ENCODE results near the gene TERC.
"Not testable (repeated sequence)": the region's sequence is repeated elsewhere in the genome, so short reads cannot be mapped to it uniquely, and the experiment has no call there.

TERC gene

GRCh38 chr3:169746924-169747323 is 17.9 kb downstream of the TERC start:
- no peak overlapping the region for H3K4me3 ChIP-seq (replicated peaks; ENCODE audit: insufficient read depth, low read length)
- peaks cover 2% of the 10 kb centered on the region for H3K27me3 ChIP-seq (ENCODE audit: insufficient read depth, poor library complexity, severe bottlenecking)
- TF ChIP-seq POLR2AphosphoS5 (IDR thresholded peaks at IDR 0.05; ENCODE audit: low read depth), result no peak
- TF ChIP-seq SPI1 (IDR thresholded peaks at IDR 0.05; ENCODE audit: borderline replicate concordance, low read depth), result peak; percentile 76; the same call in 1 of the 2 replicates
- H3K27ac ChIP-seq (replicated peaks), result no peak overlapping the region
- peak in 1 of 2 experiments; percentile 43 for DNase-seq (ENCODE audit: low read depth in 1 of 2, low spot score in 1 of 2)

- H3K27ac ChIP-seq (replicated peaks), result no peak overlapping the region
- peaks cover 2% of the 10 kb centered on the region for H3K27me3 ChIP-seq (ENCODE audit: insufficient read depth, poor library complexity, severe bottlenecking)
- no peak for DNase-seq (ENCODE audit: low read depth in 1 of 2, low spot score in 1 of 2)
- no peak overlapping the region for H3K4me3 ChIP-seq (replicated peaks; ENCODE audit: insufficient read depth, low read length)
- TF ChIP-seq POLR2AphosphoS5 (IDR thresholded peaks at IDR 0.05; ENCODE audit: low read depth) (no peak), SPI1 (IDR thresholded peaks at IDR 0.05; ENCODE audit: borderline replicate concordance, low read depth) (no peak), GABPA (IDR thresholded peaks at IDR 0.05; ENCODE audit: low read depth) (no peak), CTCF (IDR thresholded peaks at IDR 0.05; ENCODE audit: insufficient read depth, low read length) (no peak), REST (IDR thresholded peaks at IDR 0.05; ENCODE audit: insufficient replicate concordance, low read depth) (no peak)
These were observed 20.4 kb downstream of the TERC start for GRCh38 chr3:169744366-169745054.

DNA sequence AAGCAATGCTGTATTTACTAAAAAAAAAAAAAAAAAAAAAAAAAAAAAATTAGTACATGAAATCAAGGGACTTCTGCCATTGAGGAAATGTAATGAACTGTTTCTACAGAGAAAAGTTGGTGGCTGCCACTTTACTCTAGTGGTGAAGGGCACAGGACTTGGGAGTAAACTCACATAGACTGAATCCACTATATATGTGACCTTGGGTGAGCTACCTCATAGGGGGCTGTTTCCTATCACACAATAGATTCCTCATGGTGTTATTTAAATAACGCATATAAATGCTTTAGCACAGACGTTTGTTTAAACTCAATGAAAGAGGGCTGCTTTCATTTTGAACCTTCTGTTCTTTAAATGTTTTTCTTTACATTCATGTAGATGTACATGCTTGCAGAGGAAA is 25.8 kb downstream of the TERC start:
- no peak overlapping the region for H3K4me3 ChIP-seq (replicated peaks; ENCODE audit: insufficient read depth, low read length)
- H3K27ac ChIP-seq (replicated peaks), result no peak overlapping the region
- H3K27me3 ChIP-seq (ENCODE audit: insufficient read depth, poor library complexity, severe bottlenecking), result no peaks in the 10 kb centered on the region
- TF ChIP-seq SPI1 (IDR thresholded peaks at IDR 0.05; ENCODE audit: borderline replicate concordance, low read depth), result no peak
- no peak for TF ChIP-seq CTCF (IDR thresholded peaks at IDR 0.05; ENCODE audit: insufficient read depth, low read length)
- no peak for TF ChIP-seq POLR2AphosphoS5 (IDR thresholded peaks at IDR 0.05; ENCODE audit: low read depth)
- no peak for TF ChIP-seq REST (IDR thresholded peaks at IDR 0.05; ENCODE audit: insufficient replicate concordance, low read depth)
- TF ChIP-seq GABPA (IDR thresholded peaks at IDR 0.05; ENCODE audit: low read depth), result no peak
- no peak for DNase-seq (ENCODE audit: low read depth in 1 of 2, low spot score in 1 of 2)

- DNase-seq (ENCODE audit: low read depth in 1 of 2, low spot score in 1 of 2); H3K4me3 ChIP-seq (replicated peaks; ENCODE audit: insufficient read depth, low read length); H3K27ac ChIP-seq (replicated peaks): not testable (repeated sequence)
- H3K27me3 ChIP-seq (ENCODE audit: insufficient read depth, poor library complexity, severe bottlenecking), result peaks cover 12% of the 10 kb centered on the region
These were observed 33.0 kb downstream of the TERC start for GRCh38 chr3:169731857-169732256.

GRCh38 chr3:169722724-169723123 is 42.1 kb downstream of the TERC start:
- no peak overlapping the region for H3K4me3 ChIP-seq (replicated peaks; ENCODE audit: insufficient read depth, low read length)
- no peak for DNase-seq (ENCODE audit: low read depth in 1 of 2, low spot score in 1 of 2)
- peaks cover 17% of the 10 kb centered on the region for H3K27me3 ChIP-seq (ENCODE audit: insufficient read depth, poor library complexity, severe bottlenecking)
- TF ChIP-seq REST (IDR thresholded peaks at IDR 0.05; ENCODE audit: insufficient replicate concordance, low read depth), result no peak
- H3K27ac ChIP-seq (replicated peaks), result no peak overlapping the region

DNA sequence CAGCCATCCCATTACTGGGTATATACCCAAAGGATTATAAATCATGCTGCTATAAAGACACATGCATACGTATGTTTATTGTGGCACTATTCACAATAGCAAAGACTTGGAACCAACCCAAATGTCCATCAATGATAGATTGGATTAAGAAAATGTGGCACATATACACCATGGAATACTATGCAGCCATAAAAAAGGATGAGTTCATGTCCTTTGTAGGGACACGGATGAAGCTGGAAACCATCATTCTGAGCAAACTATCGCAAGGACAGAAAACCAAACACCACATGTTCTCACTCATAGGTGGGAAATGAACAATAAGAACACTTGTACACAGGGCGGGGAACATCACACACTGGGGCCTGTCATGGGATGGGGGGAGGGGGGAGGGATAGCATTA is 46.4 kb downstream of the TERC start:
- H3K27me3 ChIP-seq (ENCODE audit: insufficient read depth, poor library complexity, severe bottlenecking); H3K4me3 ChIP-seq (replicated peaks; ENCODE audit: insufficient read depth, low read length); H3K27ac ChIP-seq (replicated peaks); DNase-seq (ENCODE audit: low read depth in 1 of 2, low spot score in 1 of 2): not testable (repeated sequence)
